ENCODE data around the gene KLHL22. TPM values are rescaled to one million over a fixed set of nuclear protein-coding genes. Genes with fewer than 3 reads are reported as not detected.

KLHL22 gene
- total RNA-seq, 1 donor from 2014 or later, result 44.7 TPM

DNA sequence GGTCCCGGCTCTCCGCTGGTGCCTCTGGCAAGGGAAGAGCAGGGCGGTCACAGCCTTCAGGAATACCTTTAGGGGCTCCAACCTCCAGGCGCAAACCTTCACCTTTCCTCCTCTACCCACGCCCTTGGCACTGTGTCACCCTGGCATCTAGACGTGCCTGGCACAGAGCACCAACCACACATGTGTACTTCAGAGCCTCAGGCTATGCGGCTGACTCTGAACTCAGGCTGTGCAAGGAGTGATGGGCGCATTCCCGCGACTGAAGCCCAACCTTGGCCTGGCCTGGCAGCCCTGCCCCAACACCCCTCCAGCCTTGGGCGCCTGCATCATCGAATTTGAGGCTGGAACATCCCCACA lies 69.4 kb downstream of the KLHL22 start:
- Mint-ChIP-seq H3K36me3 (ENCODE audit: unreplicated experiment) (peaks cover 25% of the 10 kb centered on the region), H3K27ac (ENCODE audit: unreplicated experiment) (no peak overlapping the region)

DNA sequence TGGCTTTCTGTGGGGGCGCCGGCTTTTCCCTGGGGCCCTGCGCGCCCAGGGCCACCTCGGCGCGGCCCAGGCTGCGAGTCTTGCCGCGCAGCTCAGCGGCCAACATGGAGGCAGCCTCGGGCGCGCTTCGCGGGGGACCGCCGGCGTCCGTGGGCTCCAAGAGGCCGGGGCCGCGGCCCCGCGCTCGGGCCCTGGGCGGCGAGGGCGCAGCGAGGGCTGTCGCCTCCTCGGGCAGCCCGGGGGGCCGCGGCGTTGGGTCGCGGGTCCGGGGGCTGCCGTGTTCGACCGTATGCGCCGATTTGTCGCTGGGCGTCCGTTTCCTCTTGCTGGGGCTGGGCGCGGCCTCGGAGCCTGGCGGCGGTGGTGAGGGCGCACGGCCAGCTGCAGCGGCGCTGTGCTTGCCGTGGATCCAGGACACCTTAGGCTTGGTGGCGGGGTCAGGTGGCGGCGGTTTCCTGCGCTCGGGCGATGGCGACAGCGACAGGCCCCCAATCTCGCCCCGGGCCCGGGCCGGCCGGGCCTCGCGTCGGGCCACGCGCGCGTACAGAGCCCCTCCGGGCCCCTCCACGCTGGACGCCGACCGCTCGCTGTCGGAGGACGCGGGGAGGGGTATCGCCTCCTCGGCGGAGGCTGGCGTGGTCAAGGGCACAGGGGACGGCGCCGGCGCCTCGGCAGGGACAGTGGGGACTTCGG lies 69.9 kb downstream of the KLHL22 start:
- no peaks in the 10 kb centered on the region for H3K9me3 Mint-ChIP-seq (ENCODE audit: unreplicated experiment)

More for the DNA sequence above, 69.4 kb downstream of the KLHL22 start:
- Mint-ChIP-seq H3K9me3 (ENCODE audit: unreplicated experiment) (no peaks in the 10 kb centered on the region), H3K4me3 (ENCODE audit: unreplicated experiment) (no peak overlapping the region), H3K4me1 (ENCODE audit: unreplicated experiment) (peaks cover 5% of the 10 kb centered on the region), H3K27me3 (ENCODE audit: unreplicated experiment) (no peaks in the 10 kb centered on the region)
- no peak for DNase-seq (ENCODE audit: extremely low spot score, unreplicated experiment)
- TF ChIP-seq, protein P1, sequence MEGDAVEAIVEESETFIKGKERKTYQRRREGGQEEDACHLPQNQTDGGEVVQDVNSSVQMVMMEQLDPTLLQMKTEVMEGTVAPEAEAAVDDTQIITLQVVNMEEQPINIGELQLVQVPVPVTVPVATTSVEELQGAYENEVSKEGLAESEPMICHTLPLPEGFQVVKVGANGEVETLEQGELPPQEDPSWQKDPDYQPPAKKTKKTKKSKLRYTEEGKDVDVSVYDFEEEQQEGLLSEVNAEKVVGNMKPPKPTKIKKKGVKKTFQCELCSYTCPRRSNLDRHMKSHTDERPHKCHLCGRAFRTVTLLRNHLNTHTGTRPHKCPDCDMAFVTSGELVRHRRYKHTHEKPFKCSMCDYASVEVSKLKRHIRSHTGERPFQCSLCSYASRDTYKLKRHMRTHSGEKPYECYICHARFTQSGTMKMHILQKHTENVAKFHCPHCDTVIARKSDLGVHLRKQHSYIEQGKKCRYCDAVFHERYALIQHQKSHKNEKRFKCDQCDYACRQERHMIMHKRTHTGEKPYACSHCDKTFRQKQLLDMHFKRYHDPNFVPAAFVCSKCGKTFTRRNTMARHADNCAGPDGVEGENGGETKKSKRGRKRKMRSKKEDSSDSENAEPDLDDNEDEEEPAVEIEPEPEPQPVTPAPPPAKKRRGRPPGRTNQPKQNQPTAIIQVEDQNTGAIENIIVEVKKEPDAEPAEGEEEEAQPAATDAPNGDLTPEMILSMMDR (IDR thresholded peaks at IDR 0.05), result no peak

DNA sequence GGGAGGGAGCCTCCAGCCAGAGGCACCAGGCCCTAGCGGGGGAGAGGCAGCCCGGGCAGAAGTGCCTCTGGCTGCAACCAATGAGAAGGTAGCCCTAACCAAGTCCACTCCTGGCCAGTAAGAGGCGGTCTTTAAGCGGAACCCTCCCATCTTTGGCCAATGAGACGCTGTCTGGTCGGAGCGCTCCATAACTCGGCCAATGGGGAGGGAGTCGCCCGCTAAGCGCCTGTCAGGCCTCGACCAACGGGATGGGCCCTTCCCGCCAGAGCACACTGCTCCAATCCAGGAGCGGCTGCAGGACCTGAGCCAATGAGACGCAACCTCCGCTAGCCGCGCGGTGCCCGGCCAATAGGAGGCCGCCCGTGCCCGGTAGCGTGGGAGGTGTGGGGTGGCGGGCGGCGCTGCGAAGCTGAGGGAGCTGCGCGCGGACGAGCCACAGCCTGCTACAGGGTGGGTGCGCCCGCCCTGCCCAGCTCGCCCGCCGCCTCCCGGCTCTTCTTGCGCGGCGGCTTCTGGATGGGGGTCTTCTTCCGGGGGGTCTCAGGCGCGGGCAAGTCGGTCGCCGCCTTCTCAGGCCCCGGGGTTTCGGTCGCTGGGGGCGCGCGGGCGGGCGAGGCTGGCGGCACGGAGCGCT lies 70.5 kb downstream of the KLHL22 start:
- TF ChIP-seq, protein P1 (IDR thresholded peaks at IDR 0.05), result no peak
- Mint-ChIP-seq H3K36me3 (ENCODE audit: unreplicated experiment) (peaks cover 25% of the 10 kb centered on the region), H3K27ac (ENCODE audit: unreplicated experiment) (peak overlapping the region; percentile 31), H3K4me3 (ENCODE audit: unreplicated experiment) (no peak overlapping the region), H3K27me3 (ENCODE audit: unreplicated experiment) (no peaks in the 10 kb centered on the region), H3K9me3 (ENCODE audit: unreplicated experiment) (no peaks in the 10 kb centered on the region), H3K4me1 (ENCODE audit: unreplicated experiment) (peaks cover 5% of the 10 kb centered on the region)
- DNase-seq (ENCODE audit: extremely low spot score, unreplicated experiment), result no peak

More for the DNA sequence above, 69.9 kb downstream of the KLHL22 start:
- DNase-seq (ENCODE audit: extremely low spot score, unreplicated experiment), result no peak
- no peak overlapping the region for H3K27ac Mint-ChIP-seq (ENCODE audit: unreplicated experiment)
- no peak overlapping the region for H3K4me3 Mint-ChIP-seq (ENCODE audit: unreplicated experiment)
- TF ChIP-seq, protein P1 (IDR thresholded peaks at IDR 0.05), result no peak
- H3K27me3 Mint-ChIP-seq (ENCODE audit: unreplicated experiment), result no peaks in the 10 kb centered on the region
- H3K36me3 Mint-ChIP-seq (ENCODE audit: unreplicated experiment), result peaks cover 25% of the 10 kb centered on the region
- H3K4me1 Mint-ChIP-seq (ENCODE audit: unreplicated experiment), result peaks cover 5% of the 10 kb centered on the region

DNA sequence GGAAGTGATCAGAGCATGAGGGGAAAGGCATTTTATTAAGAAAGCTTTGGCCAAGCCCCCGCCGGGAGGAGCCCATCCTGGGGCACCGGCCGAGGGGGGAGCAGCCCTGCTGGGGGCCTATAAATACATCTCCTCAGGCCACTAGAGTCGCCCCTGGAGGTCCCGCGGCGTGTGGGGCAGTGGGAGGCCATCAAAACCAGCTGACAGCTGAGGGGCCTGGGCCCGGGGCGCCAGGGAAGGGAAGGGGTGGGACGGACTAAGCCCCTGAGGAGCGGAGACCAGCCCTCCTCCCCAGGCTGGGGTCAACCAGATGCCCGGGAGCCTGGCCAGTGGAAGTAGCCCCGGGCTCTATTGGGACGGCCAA lies 71.0 kb downstream of the KLHL22 start:
- Mint-ChIP-seq H3K4me1 (ENCODE audit: unreplicated experiment) (peaks cover 5% of the 10 kb centered on the region), H3K4me3 (ENCODE audit: unreplicated experiment) (no peak overlapping the region), H3K27me3 (ENCODE audit: unreplicated experiment) (no peaks in the 10 kb centered on the region), H3K36me3 (ENCODE audit: unreplicated experiment) (peaks cover 25% of the 10 kb centered on the region), H3K27ac (ENCODE audit: unreplicated experiment) (peak overlapping the region; percentile 31), H3K9me3 (ENCODE audit: unreplicated experiment) (no peaks in the 10 kb centered on the region)
- DNase-seq (ENCODE audit: extremely low spot score, unreplicated experiment), result no peak
- TF ChIP-seq, protein P1 (IDR thresholded peaks at IDR 0.05), result no peak

DNA sequence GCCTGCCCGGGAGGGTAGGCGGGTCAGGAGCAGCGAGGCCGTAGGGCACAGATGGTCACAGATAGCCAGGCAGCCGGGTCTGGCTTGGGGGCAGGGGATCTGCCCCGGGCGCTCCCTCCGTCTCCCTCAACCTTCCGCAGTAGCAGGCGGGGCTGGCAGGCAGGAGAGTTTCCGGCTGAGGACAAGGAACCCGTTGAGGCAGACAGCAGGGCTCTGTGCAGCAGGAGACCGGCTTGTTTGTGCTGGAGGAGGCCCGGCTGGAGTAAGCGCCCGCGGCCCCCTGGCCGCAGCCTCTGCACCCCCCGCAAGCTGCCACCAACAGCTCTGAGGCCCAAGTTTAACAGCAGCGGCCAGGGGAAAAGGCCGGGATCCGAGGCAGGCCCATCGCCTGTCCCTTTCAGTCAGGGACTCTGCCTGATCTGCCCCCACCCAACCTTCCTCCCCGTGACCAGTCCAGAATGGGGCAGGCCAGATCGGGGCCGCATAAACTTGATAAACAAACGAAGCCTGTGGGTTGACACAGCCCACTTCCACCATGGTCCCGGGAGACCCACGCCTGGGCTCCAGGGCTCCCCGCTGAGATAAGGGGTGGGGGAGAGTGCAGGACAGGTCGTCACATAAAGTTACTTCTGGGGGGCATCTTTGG lies 71.6 kb downstream of the KLHL22 start:
- Mint-ChIP-seq H3K36me3 (ENCODE audit: unreplicated experiment) (peaks cover 24% of the 10 kb centered on the region), H3K27ac (ENCODE audit: unreplicated experiment) (no peak overlapping the region), H3K27me3 (ENCODE audit: unreplicated experiment) (no peaks in the 10 kb centered on the region), H3K9me3 (ENCODE audit: unreplicated experiment) (no peaks in the 10 kb centered on the region), H3K4me1 (ENCODE audit: unreplicated experiment) (peaks cover 6% of the 10 kb centered on the region), H3K4me3 (ENCODE audit: unreplicated experiment) (no peak overlapping the region)
- TF ChIP-seq, protein P1 (IDR thresholded peaks at IDR 0.05), result no peak
- DNase-seq (ENCODE audit: extremely low spot score, unreplicated experiment), result no peak

Data from osteocyte (in vitro differentiated cells).